ENCODE results near the gene RRP9.
A peak's percentile ranks its signal among the peaks of the same experiment; 100 is the strongest.

RRP9 gene

GRCh38 chr3:51986010-51986947 is 44.6 kb upstream of the RRP9 start:
- ATAC-seq, result no peak
- TF ChIP-seq GLIS3 (CRISPR knock-in tag; IDR thresholded peaks at IDR 0.05) (no peak), PPARA (CRISPR knock-in tag; IDR thresholded peaks at IDR 0.05; ENCODE audit: borderline replicate concordance) (no peak), CSRNP3 (CRISPR knock-in tag; IDR thresholded peaks at IDR 0.05) (no peak), TOX (CRISPR knock-in tag; IDR thresholded peaks at IDR 0.05; ENCODE audit: borderline replicate concordance) (no peak), BACH2 (CRISPR knock-in tag; IDR thresholded peaks at IDR 0.05; ENCODE audit: borderline replicate concordance) (no peak), ZNF70 (CRISPR knock-in tag; IDR thresholded peaks at IDR 0.05) (no peak), RARB (CRISPR knock-in tag; IDR thresholded peaks at IDR 0.05) (no peak), ZC3H10 (CRISPR knock-in tag; IDR thresholded peaks at IDR 0.05) (no peak), OSR1 (CRISPR knock-in tag; IDR thresholded peaks at IDR 0.05) (no peak)

GRCh38 chr3:51985063-51985462 is 43.4 kb upstream of the RRP9 start:
- no peak for ATAC-seq
- TF ChIP-seq ZNF565 (CRISPR knock-in tag; conservative IDR thresholded peaks at IDR 0.05; ENCODE audit: low read depth) (no peak), ZNF70 (CRISPR knock-in tag; IDR thresholded peaks at IDR 0.05) (no peak), ISL1 (CRISPR knock-in tag; IDR thresholded peaks at IDR 0.05) (no peak), ARNTL (CRISPR knock-in tag; IDR thresholded peaks at IDR 0.05; ENCODE audit: borderline replicate concordance, low read depth) (no peak), RARB (CRISPR knock-in tag; IDR thresholded peaks at IDR 0.05) (no peak)

- TF ChIP-seq CREB5 (CRISPR knock-in tag; IDR thresholded peaks at IDR 0.05; ENCODE audit: low read depth) (no peak), ZC3H10 (CRISPR knock-in tag; IDR thresholded peaks at IDR 0.05) (no peak), CSRNP3 (CRISPR knock-in tag; IDR thresholded peaks at IDR 0.05) (no peak), PATZ1 (CRISPR knock-in tag; IDR thresholded peaks at IDR 0.05; ENCODE audit: borderline replicate concordance) (no peak), ESRRG (CRISPR knock-in tag; IDR thresholded peaks at IDR 0.05) (no peak), ZNF70 (CRISPR knock-in tag; IDR thresholded peaks at IDR 0.05) (no peak), POU6F1 (CRISPR knock-in tag; IDR thresholded peaks at IDR 0.05; ENCODE audit: borderline replicate concordance, low read depth) (no peak)
- no peak for ATAC-seq
These were observed 42.6 kb upstream of the RRP9 start for GRCh38 chr3:51984269-51984647.

GRCh38 chr3:51983578-51984268 is 42.0 kb upstream of the RRP9 start:
- no peak for ATAC-seq
- TF ChIP-seq TSHZ2 (CRISPR knock-in tag; IDR thresholded peaks at IDR 0.05), result no peak
- TF ChIP-seq ZFP3 (CRISPR knock-in tag; IDR thresholded peaks at IDR 0.05), result no peak
- TF ChIP-seq OSR1 (CRISPR knock-in tag; IDR thresholded peaks at IDR 0.05), result no peak
- peak; percentile 33; the same call in 1 of the 2 replicates for TF ChIP-seq ARNTL (CRISPR knock-in tag; IDR thresholded peaks at IDR 0.05; ENCODE audit: borderline replicate concordance, low read depth)
- TF ChIP-seq PPARA (CRISPR knock-in tag; IDR thresholded peaks at IDR 0.05; ENCODE audit: borderline replicate concordance), result no peak
